Measurements from ENCODE around the gene CACFD1.

DNA sequence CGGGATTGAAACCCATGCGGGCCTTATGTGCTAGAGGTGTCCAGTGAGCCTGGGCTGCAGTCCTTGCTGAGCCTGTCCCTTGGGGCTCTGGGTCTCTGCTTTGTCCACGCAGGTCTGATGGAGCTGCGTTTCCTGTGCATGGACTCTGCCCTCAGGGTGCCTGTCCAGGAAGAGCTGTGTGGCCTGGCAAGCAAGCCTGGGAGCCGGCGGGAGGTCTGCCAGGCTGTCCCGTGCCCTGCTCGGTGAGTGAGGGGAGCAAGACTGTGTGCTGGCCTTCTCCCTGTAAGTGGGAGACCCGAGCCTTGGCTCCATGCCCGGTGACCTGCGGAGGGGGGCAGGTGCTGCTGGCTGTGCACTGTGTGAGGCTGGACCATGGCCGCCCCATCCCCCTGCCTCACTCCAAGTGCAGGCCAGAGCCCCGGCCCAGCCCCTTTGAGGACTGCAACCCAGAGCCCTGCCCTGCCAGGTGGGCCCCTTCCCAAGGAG, 11.2 kb upstream of the CACFD1 start:
- TF ChIP-seq, protein P1, sequence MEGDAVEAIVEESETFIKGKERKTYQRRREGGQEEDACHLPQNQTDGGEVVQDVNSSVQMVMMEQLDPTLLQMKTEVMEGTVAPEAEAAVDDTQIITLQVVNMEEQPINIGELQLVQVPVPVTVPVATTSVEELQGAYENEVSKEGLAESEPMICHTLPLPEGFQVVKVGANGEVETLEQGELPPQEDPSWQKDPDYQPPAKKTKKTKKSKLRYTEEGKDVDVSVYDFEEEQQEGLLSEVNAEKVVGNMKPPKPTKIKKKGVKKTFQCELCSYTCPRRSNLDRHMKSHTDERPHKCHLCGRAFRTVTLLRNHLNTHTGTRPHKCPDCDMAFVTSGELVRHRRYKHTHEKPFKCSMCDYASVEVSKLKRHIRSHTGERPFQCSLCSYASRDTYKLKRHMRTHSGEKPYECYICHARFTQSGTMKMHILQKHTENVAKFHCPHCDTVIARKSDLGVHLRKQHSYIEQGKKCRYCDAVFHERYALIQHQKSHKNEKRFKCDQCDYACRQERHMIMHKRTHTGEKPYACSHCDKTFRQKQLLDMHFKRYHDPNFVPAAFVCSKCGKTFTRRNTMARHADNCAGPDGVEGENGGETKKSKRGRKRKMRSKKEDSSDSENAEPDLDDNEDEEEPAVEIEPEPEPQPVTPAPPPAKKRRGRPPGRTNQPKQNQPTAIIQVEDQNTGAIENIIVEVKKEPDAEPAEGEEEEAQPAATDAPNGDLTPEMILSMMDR (IDR thresholded peaks at IDR 0.05): no peak
- no peak for TF ChIP-seq EZH2 (IDR thresholded peaks at IDR 0.05; ENCODE audit: borderline replicate concordance, insufficient read depth, low read depth, low read length, poor library complexity, severe bottlenecking)
